OCI-M2 (cell line): ENCODE results near the gene IGFBP6.

ENCODE experiments used
- DNase-seq: peaks from one replicate; lab custom pipeline; 2025; ENCODE audit not compliant: unreplicated experiment; lab: John Stamatoyannopoulos, UW

Gene IGFBP6

DNA sequence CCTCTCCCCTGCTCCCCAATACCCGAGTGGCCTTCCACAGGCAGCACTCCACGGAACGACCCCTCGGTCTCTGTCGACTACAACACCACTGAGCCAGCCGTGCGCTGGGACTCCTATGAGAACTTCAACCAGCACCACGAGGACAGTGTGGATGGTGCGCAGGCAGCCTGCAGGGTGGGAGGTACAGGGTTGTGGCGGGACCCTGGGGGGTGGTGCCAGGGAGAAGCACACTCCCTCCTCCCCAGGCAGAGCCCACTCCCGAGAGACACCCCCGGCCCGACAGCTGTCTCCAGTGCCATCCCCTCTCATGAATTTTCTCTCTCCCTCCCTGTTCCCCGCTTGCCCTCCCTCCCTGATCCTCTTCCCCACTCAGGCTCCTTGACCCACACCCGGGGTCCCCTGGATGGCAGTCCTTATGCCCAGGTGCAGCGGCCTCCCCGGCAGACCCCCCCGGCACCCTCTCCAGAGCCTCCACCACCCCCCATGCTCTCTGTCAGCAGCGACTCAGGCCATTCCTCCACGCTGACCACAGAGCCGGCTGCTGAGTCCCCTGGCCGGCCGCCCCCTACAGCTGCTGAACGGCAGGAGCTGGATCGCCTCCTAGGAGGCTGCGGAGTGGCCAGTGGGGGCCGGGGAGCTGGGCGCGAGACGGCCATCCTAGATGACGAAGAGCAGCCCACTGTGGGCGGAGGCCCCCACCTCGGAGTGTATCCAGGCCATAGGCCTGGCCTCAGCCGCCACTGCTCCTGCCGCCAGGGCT, 38.6 kb upstream of the IGFBP6 start:
- no peak for DNase-seq

DNA sequence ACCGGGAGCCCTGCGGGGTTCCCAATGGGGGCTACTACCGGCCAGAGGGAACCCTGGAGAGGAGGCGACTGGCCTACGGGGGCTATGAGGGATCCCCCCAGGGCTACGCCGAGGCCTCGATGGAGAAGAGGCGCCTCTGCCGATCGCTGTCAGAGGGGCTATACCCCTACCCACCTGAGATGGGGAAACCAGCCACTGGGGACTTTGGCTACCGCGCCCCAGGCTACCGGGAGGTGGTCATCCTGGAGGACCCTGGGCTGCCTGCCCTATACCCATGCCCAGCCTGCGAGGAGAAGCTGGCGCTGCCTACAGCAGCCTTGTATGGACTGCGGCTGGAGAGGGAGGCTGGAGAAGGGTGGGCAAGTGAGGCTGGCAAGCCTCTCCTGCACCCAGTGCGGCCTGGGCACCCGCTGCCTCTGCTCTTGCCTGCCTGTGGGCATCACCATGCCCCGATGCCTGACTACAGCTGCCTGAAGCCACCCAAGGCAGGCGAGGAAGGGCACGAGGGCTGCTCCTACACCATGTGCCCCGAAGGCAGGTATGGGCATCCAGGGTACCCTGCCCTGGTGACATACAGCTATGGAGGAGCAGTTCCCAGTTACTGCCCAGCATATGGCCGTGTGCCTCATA, 37.9 kb upstream of the IGFBP6 start:
- DNase-seq = no peak

DNA sequence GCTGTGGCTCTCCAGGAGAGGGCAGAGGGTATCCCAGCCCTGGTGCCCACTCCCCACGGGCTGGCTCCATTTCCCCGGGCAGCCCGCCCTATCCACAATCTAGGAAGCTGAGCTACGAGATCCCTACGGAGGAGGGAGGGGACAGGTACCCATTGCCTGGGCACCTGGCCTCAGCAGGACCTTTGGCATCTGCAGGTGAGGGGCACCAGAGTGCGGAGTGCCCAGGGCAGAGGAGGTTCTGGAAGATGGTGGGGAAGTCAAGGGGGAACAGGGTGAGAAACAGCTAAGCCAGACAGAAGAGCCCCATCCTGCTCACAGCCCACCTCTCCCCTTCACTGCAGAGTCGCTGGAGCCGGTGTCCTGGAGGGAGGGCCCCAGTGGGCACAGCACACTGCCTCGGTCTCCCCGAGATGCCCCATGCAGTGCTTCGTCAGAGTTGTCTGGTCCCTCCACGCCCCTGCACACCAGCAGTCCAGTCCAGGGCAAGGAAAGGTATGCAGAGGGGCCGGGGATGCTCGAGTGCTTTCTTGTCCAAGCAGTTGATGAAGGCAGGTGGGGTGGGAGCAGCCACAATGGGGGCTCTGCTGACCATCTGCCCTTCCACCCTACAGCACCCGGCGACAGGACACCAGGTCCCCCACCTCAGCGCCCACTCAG, 37.3 kb upstream of the IGFBP6 start:
- no peak for DNase-seq

DNA sequence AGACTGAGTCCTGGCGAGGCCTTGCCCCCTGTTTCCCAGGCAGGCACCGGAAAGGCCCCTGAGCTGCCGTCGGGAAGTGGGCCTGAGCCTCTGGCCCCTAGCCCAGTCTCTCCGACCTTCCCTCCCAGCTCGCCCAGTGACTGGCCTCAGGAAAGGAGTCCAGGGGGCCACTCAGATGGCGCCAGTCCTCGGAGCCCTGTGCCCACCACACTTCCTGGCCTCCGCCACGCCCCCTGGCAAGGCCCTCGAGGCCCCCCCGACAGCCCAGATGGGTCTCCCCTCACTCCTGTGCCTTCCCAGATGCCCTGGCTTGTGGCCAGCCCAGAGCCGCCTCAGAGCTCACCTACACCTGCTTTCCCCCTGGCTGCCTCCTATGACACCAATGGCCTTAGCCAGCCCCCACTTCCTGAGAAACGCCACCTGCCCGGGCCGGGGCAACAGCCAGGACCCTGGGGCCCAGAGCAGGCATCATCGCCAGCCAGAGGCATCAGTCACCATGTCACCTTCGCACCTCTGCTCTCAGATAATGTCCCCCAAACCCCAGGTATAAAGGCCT, 36.7 kb upstream of the IGFBP6 start:
- DNase-seq = no peak

DNA sequence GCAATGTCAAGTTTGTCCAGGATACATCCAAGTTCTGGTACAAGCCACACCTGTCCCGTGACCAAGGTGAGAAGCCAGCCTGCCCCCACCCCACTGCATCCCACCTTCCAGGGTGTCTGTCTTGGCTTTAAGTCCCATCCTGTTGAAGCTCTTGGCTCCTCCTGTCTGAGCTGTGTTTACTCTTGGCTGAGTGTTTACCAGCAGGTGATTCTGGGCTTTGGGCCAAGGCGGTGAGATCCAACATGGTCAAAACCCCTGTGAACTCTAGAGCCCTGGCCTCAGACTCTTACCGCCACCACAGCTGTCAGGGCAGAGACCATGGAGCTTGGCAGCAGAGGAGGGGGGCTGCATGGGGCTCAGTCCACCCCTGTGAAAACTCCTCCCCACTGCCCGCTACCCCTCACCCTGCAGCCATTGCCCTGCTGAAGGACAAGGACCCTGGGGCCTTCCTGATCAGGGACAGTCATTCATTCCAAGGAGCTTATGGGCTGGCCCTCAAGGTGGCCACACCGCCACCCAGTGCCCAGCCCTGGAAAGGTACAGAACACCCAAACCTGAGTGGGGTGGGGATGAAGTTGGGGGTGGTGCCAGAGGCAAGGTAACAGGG, 36.0 kb upstream of the IGFBP6 start:
- DNase-seq = no peak

DNA sequence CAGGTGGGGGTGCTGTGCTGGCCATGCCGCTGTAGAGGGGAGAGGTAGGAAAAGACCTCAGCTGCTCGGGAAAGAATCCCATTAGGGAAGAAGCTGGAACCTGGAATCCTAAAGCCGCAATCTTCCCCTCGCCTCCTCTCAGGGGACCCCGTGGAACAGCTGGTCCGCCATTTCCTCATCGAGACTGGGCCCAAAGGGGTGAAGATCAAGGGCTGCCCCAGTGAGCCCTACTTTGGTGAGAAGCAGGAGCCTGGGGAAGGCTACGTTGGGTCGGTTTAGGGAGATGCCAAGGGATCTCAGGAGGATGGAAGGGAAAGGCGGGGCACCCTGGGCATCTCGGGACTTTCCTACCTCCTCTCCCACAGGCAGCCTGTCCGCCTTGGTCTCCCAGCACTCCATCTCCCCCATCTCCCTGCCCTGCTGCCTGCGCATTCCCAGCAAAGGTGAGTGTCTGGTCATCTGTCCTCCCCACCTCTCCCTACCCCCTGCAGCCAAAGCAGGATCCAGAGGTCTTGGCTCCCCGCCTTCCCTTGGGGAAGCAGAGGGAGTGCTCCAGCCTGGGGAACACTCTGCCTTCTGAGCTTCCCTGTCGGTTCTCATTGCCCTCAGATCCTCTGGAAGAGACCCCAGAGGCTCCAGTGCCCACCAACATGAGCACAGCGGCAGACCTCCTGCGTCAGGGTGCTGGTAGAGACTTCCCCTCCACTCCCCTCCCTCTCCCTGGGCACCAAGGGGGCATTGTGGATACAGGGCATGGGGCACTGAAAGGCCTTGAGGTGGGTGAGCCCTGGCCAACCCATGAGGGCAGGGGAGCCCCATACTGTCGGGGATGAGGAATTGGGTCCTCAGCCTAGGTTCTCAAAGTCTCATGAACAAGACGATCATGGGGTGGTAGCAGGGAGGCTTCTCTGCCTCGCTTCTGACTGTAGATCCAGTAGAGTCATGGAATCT, 35.2 kb upstream of the IGFBP6 start:
- no peak for DNase-seq

DNA sequence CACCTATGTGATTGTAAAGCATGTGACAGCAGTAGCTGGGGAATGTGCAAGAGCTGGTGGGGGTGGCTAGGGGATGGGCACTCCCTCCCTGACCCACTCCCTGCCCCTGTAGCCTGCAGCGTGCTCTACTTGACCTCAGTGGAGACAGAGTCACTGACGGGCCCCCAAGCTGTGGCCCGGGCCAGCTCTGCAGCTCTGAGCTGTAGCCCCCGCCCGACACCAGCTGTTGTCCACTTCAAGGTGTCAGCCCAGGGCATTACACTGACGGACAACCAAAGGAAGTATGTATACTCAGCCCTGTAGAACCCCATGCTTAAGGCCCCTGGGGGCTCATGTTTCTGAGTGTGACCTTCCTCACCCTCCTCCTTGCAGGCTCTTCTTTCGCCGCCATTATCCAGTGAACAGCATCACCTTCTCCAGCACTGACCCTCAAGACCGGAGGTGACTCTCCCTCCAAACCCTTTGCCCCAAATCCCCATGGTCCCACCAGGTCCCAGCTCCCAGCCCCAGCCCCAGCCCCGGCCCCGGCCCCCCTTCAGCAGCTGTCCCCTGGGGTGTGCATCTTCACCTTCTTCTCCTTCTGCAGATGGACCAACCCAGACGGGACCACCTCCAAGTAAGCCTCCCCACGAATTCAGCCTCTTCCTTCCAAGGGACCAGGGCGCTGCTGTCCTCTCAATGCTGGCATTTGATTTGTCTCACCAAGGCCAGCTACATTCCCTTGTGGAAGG, 34.3 kb upstream of the IGFBP6 start:
- no peak for DNase-seq

DNA sequence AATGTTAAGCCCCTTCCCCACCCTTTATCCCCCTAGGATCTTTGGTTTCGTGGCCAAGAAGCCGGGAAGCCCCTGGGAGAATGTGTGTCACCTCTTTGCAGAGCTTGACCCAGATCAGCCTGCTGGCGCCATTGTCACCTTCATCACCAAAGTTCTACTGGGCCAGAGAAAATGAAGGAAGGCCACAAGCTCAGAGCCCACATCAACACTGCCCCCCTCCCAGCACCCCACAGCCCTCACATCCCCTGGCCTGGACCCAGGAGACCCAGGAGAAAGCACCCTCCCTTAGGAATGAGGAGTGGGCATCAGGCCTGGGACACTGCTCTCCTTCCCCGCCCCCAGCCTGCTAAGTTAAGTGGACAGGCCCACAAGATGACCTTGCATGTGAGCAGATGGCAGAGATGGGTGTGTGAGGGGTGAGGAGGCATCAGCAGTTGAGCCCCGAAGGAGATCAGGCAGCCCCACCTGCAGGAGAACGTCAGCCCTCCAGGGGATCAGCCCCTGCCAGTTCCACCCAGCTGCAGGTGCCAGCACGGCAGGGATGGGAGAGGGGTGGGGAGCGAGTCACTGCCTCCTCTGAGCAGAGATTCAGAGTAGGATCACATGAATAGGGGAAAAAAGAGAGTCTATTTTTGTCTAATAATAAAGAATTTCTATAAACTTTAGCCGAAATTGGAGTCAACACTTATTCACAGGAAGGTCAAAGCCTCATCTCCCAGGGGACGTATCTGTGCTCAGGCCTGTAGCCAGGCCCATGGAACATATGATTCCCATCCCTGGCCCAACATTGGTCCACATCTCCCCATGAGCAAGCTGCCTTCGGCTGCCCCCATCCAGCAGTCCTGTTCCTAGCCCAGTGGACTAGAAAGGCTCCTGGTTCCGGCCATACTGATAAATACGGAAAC, 33.5 kb upstream of the IGFBP6 start:
- no peak for DNase-seq

DNA sequence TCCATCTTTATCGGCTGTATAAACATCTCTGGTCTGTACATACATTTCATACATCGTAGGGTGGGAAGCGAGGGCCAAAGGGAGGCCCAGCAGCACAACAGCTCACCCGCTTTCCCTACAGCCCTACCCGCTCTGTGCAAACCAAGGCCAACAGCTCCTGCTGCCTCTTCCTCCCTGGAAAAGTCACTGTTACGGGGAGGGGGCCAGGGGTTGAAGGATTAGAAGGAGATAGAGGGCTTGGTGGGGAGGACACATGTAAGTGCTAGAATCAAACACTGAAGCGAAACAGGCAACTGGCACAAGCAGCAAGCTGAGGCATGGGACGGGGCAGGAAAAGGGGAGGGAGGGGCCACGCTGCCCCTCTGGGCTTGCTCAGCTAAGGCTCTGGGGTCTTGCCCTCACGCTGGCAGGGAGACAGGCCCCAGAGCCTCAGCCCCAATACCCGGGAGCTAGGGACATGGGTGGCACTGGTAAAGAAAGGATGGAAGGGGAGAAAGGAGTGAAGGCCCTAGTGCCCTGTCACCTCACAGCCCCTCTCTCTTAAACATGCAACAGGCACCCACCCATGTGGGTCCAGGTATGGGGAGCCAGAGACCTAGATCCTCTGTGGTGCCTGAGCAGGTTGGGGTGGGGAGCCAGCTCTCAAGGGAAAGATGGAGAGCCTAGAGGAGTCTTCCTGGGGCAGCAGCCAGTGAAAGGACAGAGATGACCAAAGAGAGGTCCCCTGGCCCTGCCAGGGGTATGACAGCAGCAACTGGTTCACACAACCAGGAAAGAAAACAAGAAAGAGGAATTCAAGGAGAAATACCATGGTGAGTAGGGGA, 32.6 kb upstream of the IGFBP6 start:
- DNase-seq = no peak

DNA sequence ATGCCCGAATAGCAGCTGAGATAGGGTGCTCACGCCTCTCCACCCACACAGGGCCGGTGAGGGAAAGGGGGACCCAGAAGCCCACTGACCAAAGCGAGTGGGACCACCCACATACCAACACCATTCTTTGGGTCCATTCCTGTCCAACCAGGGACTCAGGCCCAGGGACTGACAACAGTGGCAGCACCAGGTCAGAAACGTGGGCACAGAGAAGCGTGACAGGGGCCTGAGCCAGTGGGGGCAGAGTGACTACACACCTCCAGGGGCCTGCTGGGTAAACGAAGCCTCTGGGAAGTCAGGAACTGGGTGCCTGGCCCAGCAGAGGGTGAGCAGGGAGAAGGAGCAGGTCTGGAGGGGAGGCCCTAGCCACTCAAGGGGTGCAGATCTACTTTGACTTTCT, 32.0 kb upstream of the IGFBP6 start:
- DNase-seq = no peak

DNA sequence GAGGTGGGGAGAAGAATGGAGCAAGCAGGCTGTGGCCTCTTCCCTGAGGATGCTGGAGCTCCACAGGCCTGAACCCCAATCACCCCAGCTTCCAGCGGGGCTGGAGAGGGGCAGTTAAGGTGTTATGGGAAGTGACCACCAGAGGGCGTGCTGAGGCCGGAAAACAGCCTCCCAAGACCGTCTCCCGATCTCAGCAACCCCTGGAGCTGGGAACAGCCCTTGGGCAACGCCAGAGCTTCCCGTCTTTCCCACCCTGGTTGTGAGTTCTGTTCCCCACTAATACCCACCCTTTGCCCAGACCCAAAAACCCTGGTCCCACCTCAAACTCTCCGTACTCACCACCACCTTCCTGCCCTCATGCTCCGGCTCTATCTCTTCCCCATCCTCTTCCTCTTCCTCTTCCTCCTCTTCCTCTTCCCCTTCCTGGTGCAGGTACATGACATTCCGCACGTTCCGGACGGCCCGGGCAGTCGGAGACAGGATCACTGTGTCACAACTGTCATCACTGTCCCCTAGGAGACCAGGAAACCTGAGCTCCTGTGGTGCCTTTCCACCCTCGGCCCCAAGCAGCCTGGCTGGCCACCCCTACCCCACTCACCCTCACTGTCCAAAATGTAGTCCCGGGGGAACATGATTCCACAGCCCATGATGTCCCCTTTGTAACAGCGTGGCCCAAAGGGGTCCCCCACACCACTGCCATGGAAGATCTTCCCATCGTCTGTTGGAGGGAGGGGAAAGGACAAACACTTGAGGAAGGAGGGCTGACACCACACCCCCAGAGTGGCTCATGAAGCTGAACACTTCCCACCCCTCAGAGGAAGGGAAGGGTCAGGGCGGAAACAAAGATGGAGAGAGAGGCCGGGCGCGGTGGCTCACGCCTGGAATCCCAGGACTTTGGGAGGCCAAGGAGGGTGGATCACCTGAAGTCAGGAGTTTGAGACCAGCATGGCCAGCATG, 31.2 kb upstream of the IGFBP6 start:
- DNase-seq = peak; percentile 30

DNA sequence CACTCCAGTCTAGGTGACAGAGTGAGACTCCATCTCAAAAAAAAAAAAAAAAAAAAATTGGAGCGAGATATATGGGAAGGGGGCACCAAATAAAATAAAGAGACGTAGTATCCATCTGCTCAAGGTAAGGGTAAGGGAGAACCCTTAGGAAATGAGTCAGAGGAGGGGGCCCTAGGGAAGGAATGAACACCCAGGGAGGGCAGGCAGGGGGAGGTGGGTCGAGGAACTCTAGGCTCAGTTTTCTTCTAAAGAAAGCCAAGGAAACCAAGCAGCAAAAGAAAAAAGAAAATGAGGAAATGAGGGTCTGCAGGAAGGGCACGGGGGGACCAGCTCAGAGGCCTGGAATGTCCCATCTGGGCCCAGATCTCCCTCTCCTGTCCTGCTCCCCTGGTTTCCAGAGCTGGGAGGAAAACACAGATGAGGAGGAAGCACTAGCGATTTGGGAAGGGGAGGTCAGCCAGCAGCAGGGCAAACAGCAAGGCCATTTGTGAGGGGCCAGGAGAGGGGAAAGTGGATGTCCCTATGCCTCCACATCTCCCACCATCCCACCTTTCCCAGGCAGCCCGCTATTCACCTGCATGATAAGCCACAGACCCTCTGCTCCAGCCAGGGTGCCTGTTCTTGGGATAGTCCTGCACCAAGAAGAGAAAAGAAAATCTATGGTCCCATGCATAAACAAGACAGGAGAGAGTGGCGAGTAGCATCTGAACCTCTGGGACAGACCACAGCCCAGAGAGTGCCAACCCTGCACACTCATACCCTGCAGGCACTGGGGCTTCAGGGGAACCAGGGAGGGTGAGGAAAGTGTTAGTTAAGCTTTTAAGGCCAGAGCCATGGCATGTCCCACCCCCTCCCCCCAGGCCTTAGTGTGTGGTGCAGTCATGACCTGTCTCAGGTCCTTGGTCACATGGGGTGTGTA, 30.1 kb upstream of the IGFBP6 start:
- no peak for DNase-seq

DNA sequence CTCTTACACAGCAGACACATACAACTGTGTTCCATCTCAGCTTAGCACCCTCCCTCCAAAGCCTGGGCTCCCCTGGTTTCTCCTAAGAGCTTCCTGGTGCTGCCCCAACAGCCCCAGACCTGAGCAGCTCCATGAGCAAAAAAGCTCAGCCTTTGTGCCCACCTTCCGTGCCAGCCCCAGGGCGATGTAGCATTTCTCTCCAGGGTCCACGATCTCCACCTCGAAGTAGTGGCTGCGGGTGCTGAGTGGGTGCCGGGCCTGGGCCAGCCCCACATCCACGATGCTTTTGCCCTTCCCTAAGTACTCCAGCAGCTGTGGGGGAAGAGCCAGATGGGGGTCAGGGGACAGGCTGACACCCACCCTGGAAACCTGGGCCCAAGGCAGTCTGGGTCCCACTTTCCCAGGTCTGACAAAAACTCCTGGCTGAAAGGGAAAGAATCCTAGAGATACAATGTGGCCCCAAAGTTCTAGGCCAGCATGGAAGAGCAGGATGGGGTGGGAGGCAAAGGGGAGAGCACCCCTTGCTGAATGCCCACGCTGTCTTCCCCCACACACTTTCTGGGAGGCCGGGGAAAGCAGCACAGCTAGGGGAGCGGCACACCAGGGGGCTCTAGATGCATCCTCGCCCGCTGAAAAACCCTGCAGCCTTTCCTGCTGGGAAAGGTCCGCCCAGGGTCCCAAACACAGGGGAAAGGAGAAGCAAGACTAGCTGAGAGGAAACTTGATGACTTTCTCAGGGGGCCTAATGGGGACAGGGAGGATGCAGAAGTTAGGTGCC, 29.3 kb upstream of the IGFBP6 start:
- no peak for DNase-seq

DNA sequence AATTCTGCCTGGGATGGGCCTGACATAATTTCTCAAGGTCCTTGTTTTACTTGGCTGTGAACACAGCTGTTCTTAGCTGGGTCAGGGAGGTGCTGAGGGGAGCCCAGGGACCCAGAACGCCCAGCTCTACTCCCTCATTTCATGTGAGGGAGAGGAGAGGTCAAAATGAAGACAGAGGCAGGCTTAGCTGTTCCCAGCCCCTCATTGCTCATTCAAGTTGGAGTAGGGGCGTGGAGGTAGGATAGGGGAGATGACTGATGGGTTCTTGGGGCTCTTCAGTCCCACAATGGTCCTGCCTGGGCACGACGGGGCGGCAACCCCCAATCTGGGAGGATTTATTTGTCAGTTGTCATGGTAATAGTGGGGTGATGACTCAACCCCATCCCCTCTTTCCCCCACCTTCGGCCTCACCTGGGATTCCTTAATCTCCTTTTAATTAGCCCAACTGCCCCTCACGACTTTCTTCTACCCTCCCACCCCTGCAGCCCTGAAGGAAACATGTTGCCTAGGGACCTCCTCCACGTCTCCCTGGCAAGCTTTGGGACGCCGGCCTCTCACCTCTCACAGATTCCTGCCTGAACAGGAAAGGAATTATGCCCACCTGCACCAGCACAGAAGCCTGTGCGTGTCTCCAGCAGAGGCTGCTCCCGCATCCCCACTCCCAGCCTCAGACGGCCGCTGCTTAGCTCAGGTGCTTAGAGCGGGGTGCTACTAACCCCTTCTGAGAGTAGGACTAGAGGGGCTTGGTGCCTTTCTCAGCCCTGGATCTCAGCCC, 28.5 kb upstream of the IGFBP6 start:
- no peak for DNase-seq
